Central memory CD8-positive, alpha-beta T cell (primary cell): ENCODE results near the gene RXFP1.
A peak's percentile ranks its signal among the peaks of the same experiment; 100 is the strongest.
"Not testable (repeated sequence)": the region's sequence is repeated elsewhere in the genome, so short reads cannot be mapped to it uniquely, and the experiment has no call there.

Experiments used
- ATAC-seq: fragments of 150-1000 bp; cut with Tn5 transposase; replicated peaks from 2 replicates; pipeline ENCODE4 v1.10.0; 2022; ENCODE audit warnings: mild to moderate bottlenecking, moderate FRiP score, moderate number of reproducible peaks; ENCODE audit not compliant: poor library complexity, severe bottlenecking; ENCODE audit errors: extremely low read depth
- DNase-seq, 2 donors: peaks; one replicate each; pipeline ENCODE4 v3.0.0; 2021; ENCODE audit warnings: low spot score in 2 of 2
- H3K27ac Mint-ChIP-seq: one replicate; pipeline ENCODE4 v1.8.0; 2022; ENCODE audit warnings: low read depth, mild to moderate bottlenecking, moderate library complexity, mixed read lengths
- H3K27me3 Mint-ChIP-seq: one replicate; pipeline ENCODE4 v1.8.0; 2022; ENCODE audit warnings: mixed read lengths
- H3K36me3 Mint-ChIP-seq: one replicate; pipeline ENCODE4 v1.8.0; 2022; ENCODE audit warnings: mild to moderate bottlenecking, moderate library complexity, mixed read lengths; ENCODE audit not compliant: insufficient read depth
- H3K4me1 Mint-ChIP-seq: one replicate; pipeline ENCODE4 v1.8.0; 2022; ENCODE audit warnings: mixed read lengths
- H3K4me3 Mint-ChIP-seq: one replicate; pipeline ENCODE4 v1.8.0; 2022; ENCODE audit warnings: mild to moderate bottlenecking, moderate library complexity, mixed read lengths
- H3K9me3 Mint-ChIP-seq: one replicate; pipeline ENCODE4 v1.8.0; 2022; ENCODE audit warnings: mixed read lengths

The RXFP1 gene

DNA sequence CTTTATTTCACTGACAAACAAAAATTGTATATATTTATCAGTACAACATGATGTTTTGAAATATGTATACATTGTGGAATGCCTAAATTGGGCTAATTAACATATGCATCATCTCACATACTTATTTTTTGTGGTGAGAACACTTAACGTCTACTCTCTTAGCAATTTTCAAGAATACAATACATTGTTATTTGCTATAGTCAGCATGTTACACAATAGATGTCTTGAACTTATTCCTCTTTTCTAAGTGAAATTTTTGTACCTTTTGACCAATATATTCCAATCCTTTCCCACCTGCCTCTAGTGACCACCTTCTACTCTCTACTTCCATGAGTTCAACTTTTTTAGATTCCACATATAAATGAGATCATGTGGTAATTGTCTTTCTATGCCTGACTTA is 114.9 kb downstream of the RXFP1 start:
- H3K4me1 Mint-ChIP-seq, result no peaks in the 10 kb centered on the region
- no peak for DNase-seq
- H3K27ac Mint-ChIP-seq, result no peak overlapping the region
- no peak for ATAC-seq
- H3K9me3 Mint-ChIP-seq, result no peaks in the 10 kb centered on the region
- no peak overlapping the region for H3K4me3 Mint-ChIP-seq
- peaks cover 36% of the 10 kb centered on the region for H3K27me3 Mint-ChIP-seq
- H3K36me3 Mint-ChIP-seq, result no peaks in the 10 kb centered on the region

DNA sequence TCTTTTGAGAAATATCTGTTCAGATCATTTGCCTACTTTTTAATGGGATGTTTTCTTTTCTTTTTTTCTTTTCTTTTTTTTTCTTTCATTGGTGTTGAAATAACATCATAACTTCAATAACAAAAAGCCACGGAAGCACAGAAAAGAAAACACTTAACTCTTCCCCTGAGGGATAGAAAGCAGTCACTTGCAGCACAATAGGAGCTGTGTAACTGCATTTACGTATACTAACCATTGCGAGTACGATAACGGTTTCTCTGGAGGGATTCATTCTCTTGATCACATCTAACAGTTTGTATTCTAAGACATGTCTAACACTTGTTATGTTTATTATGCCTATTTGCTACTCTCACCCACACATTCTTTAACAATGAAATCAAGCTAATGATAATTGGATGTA is 122.7 kb downstream of the RXFP1 start:
- DNase-seq (no peak), ATAC-seq (no peak)
- H3K9me3 Mint-ChIP-seq, result no peaks in the 10 kb centered on the region
- no peaks in the 10 kb centered on the region for H3K4me1 Mint-ChIP-seq
- no peak overlapping the region for H3K27ac Mint-ChIP-seq
- H3K4me3 Mint-ChIP-seq, result no peak overlapping the region
- H3K36me3 Mint-ChIP-seq, result no peaks in the 10 kb centered on the region
- H3K27me3 Mint-ChIP-seq, result peaks cover 61% of the 10 kb centered on the region

DNA sequence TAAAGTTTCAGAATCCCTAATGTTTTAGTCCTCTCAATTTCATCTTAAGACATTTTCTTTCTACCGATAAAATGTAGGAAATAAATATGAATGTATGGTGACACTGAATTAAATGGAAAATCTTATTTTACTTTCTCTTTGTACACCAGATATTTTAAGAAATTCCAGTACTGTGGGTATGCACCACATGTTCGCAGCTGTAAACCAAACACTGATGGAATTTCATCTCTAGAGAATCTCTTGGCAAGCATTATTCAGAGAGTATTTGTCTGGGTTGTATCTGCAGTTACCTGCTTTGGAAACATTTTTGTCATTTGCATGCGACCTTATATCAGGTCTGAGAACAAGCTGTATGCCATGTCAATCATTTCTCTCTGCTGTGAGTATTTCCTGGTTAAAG is 123.1 kb downstream of the RXFP1 start:
- Mint-ChIP-seq H3K27ac (no peak overlapping the region), H3K4me3 (no peak overlapping the region), H3K4me1 (no peaks in the 10 kb centered on the region), H3K27me3 (peaks cover 57% of the 10 kb centered on the region), H3K9me3 (no peaks in the 10 kb centered on the region), H3K36me3 (no peaks in the 10 kb centered on the region)
- no peak for DNase-seq
- no peak for ATAC-seq

DNA sequence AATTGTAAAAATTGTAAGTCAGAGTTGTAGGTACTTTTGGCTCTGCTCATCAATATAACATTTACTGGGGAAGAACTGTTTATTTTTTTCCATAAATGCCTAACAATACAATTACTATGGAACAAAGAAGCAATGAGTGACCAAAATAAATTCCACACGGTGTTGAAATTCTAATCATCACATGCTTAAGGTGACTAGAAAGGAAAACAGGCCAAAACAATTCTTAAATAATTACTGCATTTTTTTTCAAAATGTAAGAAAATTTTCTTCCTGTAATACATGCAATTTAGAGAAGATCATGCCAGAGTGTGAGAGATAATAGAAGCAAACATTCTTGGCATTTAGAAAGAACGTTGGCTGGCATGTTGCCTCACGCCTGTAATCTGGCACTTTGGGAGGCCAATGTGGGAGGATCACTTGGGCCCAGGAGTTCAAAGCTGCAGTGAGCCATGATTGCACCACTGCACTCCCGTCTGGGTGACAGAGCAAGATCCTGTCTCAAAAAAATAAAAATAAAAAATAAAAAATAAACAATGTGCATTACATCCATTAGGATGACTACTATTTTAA is 127.5 kb downstream of the RXFP1 start:
- Mint-ChIP-seq H3K4me3 (no peak overlapping the region), H3K27me3 (peaks cover 27% of the 10 kb centered on the region), H3K4me1 (peaks cover 6% of the 10 kb centered on the region), H3K36me3 (no peaks in the 10 kb centered on the region), H3K9me3 (no peaks in the 10 kb centered on the region), H3K27ac (no peak overlapping the region)
- ATAC-seq, result no peak
- no peak for DNase-seq

DNA sequence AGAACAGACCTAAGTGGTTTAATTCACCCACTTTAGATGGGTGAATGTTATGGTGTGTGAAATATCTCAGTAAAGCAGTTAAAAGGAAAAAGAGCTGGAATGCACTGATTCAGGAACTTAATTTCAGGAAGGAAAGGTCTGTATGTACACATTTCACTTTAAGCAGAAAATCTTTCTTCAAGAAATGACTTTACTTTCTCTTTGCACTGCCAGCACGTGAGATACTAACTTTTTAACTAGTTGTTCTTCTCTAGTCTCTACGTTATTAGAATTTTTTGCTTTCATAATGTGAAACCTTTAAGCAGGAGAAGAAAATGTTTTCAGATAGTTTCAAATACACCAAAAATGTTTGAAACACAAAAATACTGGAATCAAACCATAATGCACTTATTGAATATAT is 131.2 kb downstream of the RXFP1 start:
- Mint-ChIP-seq H3K27me3 (peaks cover 1% of the 10 kb centered on the region), H3K9me3 (no peaks in the 10 kb centered on the region), H3K4me3 (peak overlapping the region; percentile 35), H3K36me3 (no peaks in the 10 kb centered on the region), H3K4me1 (peaks cover 6% of the 10 kb centered on the region), H3K27ac (no peak overlapping the region)
- DNase-seq (no peak), ATAC-seq (no peak)

DNA sequence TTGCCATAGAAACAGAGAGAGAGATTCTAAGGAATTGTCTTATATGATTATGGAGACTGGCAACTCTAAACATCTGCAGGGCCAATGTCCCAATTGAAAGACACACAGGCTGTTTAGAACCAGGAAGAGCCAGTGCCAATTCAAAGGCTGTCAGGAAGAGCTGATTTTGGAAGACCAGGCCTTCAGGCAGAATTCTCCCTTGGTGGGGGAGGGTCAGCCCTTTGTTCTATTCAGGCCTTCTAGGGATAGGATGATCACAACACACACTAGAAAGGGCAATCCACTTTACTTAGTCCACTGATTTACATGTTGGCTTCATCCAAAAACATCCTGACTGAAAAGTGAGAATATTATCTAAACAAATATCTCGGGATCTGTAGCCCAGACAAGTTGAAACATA is 134.8 kb downstream of the RXFP1 start:
- no peak for ATAC-seq
- peaks cover 6% of the 10 kb centered on the region for H3K4me1 Mint-ChIP-seq
- H3K9me3 Mint-ChIP-seq, result no peaks in the 10 kb centered on the region
- H3K4me3 Mint-ChIP-seq, result no peak overlapping the region
- no peaks in the 10 kb centered on the region for H3K36me3 Mint-ChIP-seq
- H3K27me3 Mint-ChIP-seq, result peaks cover 25% of the 10 kb centered on the region
- DNase-seq, result no peak
- H3K27ac Mint-ChIP-seq, result no peak overlapping the region

DNA sequence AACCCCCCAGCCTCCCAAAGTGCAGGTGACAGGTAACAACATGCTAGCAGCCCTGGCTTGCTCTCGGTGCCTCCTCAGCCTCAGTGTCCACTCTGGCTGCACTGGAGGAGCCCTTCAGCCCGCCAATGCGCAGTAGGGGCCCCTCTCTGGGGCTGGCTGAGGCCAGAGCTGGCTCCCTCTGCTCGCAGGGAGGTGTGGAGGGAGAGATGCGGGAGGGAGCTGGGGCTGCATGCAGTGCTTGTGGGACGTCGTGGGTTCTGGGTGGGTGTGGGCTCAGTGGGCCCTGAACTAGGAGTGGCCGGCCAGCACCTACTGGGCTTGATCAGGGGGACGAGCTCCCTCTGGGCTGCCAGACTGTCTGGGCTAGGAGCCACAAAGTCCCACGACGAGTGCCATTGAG is 135.6 kb downstream of the RXFP1 start:
- no peaks in the 10 kb centered on the region for H3K9me3 Mint-ChIP-seq
- DNase-seq (no peak), ATAC-seq (no peak)
- peaks cover 6% of the 10 kb centered on the region for H3K4me1 Mint-ChIP-seq
- H3K4me3 Mint-ChIP-seq, result no peak overlapping the region
- H3K27me3 Mint-ChIP-seq, result peaks cover 25% of the 10 kb centered on the region
- H3K27ac Mint-ChIP-seq, result no peak overlapping the region
- no peaks in the 10 kb centered on the region for H3K36me3 Mint-ChIP-seq

DNA sequence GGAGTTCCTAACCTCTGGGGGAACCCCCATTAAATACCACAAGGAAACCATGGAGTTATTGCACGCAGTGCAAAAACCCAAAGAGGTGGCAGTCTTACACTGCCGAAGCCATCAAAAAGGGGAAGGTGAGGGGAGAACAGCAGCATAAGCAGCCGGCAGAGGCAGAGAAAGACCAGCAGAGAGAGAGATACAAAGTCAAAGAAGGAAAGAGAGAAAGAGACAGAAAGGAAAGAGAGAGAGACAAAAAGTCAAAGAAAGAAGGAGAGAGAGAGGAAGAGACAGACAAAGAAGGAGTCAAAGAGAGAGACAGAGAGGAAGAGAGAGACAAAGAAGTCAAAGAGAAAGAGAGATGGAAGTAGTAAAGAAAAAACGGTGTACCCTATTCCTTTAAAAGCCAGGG is 141.6 kb downstream of the RXFP1 start:
- ATAC-seq, H3K36me3 Mint-ChIP-seq, H3K4me1 Mint-ChIP-seq, H3K27ac Mint-ChIP-seq, DNase-seq, H3K4me3 Mint-ChIP-seq, H3K9me3 Mint-ChIP-seq: not testable (repeated sequence)
- H3K27me3 Mint-ChIP-seq, result peaks cover 20% of the 10 kb centered on the region

DNA sequence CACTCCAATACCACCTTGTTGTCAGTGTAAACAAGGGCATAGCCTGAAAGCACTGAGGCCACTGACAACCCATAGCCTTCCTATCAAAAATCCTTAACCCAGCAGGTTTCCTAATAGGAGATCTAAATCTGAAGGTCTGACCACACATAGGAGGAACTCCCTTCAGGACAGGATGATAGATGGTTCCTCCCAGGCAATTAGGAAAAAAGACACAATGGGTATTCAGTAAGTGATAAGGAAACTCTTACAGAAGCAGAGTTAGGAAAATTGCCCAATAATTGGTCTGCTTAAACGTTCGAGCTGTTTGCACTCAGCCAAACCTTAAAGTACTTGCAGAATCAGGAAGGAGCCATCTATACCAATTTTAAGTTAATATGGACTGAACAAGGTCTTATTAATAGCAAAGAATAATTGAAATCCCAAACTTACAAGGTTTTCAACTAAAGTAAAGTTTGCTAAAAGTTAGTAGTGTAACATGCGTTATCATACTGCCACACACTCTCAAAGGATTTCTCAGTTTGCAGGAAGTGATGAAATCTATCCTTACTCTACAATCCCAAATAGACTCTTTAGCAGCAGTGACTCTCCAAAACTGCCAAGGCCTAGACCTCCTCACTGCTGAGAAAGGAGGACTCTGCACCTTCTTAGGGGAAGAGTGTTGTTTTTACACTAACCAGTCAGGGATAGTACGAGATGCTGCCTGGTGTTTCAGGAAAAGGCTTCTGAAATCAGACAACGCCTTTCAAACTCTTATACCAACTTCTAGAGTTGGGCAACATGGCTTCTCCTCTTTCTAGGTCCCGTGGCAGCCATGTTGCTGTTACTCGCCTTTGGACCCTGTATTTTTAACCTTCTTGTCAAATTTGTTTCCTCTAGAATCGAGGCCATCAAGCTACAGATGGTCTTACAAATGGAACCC is 142.3 kb downstream of the RXFP1 start:
- ATAC-seq, H3K4me1 Mint-ChIP-seq, DNase-seq, H3K36me3 Mint-ChIP-seq, H3K9me3 Mint-ChIP-seq, H3K4me3 Mint-ChIP-seq, H3K27ac Mint-ChIP-seq: not testable (repeated sequence)
- H3K27me3 Mint-ChIP-seq, result peaks cover 13% of the 10 kb centered on the region

DNA sequence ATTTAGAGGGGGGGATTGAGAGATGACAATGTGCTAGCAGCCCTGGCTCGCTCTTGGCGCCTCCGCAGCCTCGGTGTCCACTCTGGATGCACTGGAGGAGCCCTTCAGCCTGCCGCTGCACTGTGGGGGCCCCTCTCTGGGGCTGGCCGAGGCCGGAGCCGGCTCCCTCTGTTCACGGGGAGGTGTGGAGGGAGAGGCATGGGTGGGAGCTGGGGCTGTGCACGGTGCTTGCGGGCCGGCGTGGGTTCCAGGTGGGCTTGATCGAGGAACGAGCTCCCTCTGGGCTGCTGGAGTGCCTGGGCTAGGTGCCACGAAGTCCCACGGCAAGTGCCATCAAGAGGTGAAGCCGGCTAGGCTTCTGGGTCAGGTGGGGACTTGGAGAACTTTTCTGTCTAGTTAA is 143.1 kb downstream of the RXFP1 start:
- no peak overlapping the region for H3K27ac Mint-ChIP-seq
- no peaks in the 10 kb centered on the region for H3K36me3 Mint-ChIP-seq
- DNase-seq (no peak), ATAC-seq (no peak)
- H3K27me3 Mint-ChIP-seq, result peaks cover 6% of the 10 kb centered on the region
- H3K9me3 Mint-ChIP-seq, result no peaks in the 10 kb centered on the region
- H3K4me3 Mint-ChIP-seq, result no peak overlapping the region
- H3K4me1 Mint-ChIP-seq, result no peaks in the 10 kb centered on the region

DNA sequence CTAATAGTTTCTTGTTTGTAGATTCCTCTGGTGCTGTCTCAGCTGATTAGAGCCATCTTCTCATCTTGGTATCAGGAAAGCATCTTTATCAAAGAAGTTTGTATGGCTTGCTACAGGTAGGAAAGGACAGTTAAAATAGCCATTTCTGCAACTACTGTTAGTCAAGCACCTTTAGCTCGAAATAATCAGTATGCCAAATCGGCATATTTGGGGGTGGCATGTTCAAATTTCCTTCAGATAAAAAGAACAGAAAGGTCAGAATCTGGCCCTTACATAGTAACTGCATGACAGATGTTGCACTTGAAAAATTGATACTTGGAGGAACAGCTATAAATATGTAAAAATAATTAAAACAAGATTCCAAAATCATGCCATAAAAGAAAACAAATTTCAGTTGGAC is 145.2 kb downstream of the RXFP1 start:
- Mint-ChIP-seq H3K4me3 (no peak overlapping the region), H3K36me3 (peaks cover 9% of the 10 kb centered on the region), H3K4me1 (peaks cover 8% of the 10 kb centered on the region), H3K9me3 (no peaks in the 10 kb centered on the region), H3K27ac (no peak overlapping the region), H3K27me3 (no peaks in the 10 kb centered on the region)
- DNase-seq (no peak), ATAC-seq (no peak)

DNA sequence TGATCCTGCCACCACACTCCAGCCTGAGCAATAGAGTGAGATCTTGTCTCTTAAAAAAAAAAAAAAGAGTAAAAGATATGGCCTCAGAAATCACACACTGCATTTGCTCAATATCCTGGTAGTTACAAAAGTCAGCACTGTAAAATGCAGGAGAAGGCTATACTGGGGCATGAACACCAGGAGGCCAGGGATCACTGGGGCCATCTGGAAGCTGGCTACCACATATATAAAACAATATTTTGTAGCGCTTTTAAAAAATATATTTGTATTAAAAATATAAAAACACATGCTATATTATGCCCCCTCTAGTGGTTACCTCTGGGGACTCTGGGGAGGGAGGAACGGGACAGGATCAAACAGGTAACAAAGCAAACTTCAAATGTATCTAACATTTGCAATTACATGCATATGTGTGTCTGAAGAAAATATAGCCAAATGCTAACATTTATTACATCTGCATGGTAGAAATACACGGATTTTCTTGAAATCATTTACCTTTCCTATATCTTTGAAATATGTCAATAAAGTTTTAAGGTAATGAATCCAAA is 146.0 kb downstream of the RXFP1 start:
- Mint-ChIP-seq H3K4me1 (peaks cover 14% of the 10 kb centered on the region), H3K27ac (no peak overlapping the region), H3K4me3 (no peak overlapping the region), H3K9me3 (no peaks in the 10 kb centered on the region), H3K36me3 (peaks cover 16% of the 10 kb centered on the region), H3K27me3 (no peaks in the 10 kb centered on the region)
- DNase-seq (no peak), ATAC-seq (no peak)

DNA sequence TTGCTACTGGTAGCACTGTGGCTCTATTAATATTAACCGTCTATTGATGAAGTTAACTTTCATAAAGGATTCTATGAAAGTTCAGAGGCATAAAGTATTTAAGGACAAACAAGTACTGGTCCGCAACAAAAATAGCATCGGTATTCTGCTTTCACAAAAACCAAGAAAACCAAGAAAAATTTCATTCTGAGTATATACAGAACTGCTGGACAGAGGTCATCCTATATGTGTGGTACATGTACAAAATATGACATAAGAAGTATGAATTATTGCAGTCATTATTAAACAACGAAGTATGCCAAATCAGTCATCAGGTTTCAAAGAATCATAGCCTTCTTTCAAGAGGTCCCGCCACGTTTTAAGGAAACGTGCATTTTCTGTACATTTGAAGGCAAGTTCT is 147.6 kb downstream of the RXFP1 start:
- Mint-ChIP-seq H3K9me3 (no peaks in the 10 kb centered on the region), H3K36me3 (peaks cover 17% of the 10 kb centered on the region), H3K27me3 (no peaks in the 10 kb centered on the region), H3K4me3 (no peak overlapping the region), H3K27ac (no peak overlapping the region), H3K4me1 (peaks cover 15% of the 10 kb centered on the region)
- ATAC-seq (no peak), DNase-seq (no peak)
